Neural progenitor cell (in vitro differentiated cells): ENCODE measurements around the gene B3GNT5.

Experiments
- CTCF ChIP-seq: fragments of 200-600 bp; sonication (generic); IDR thresholded peaks from 2 replicates; pipeline ENCODE4 v1.5.1; 2017; ENCODE audit warnings: antibody characterized with exemption, mild to moderate bottlenecking
- EZH2 ChIP-seq: fragments of 200-600 bp; sonication (generic); IDR thresholded peaks from 2 replicates; pipeline ENCODE4 v1.6.1; 2017; ENCODE audit warnings: antibody characterized with exemption, mild to moderate bottlenecking, moderate library complexity
- EZH2phosphoT487 ChIP-seq: fragments of 200-600 bp; sonication (generic); IDR thresholded peaks from 2 replicates; pipeline ENCODE4 v1.6.1; 2017; ENCODE audit warnings: antibody characterized with exemption

- TF ChIP-seq CTCF (no peak), EZH2 (no peak), EZH2phosphoT487 (no peak)
Observed at GRCh38 chr3:183303690-183304089, 50.6 kb downstream of the B3GNT5 start.
